Fibroblast of skin of right quadriceps (primary cell): ENCODE measurements around the gene CHN2.

ENCODE experiments used
- DNase-seq: peaks from one replicate; pipeline ENCODE4 v3.0.0-alpha.2; 2013

The CHN2 gene

DNA sequence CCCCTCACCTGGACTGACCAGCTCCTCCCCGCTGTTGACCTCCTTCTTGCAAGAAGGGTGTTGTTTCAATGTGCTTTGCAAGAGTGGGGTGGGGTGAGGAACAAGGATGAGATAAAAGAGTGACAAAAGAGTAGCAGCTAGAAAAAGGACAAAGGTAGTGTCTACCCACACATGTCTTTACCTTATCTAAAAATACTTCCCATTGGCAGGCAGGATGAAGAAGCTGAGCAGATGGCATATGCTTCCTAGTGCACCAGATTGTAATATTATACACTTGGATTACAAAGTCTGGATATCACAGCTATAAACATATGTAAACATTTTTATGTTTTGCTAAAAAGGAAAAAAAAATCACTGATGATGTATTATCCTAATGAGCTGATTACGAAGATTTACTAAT, 34.5 kb downstream of the CHN2 start:
- DNase-seq: no peak

DNA sequence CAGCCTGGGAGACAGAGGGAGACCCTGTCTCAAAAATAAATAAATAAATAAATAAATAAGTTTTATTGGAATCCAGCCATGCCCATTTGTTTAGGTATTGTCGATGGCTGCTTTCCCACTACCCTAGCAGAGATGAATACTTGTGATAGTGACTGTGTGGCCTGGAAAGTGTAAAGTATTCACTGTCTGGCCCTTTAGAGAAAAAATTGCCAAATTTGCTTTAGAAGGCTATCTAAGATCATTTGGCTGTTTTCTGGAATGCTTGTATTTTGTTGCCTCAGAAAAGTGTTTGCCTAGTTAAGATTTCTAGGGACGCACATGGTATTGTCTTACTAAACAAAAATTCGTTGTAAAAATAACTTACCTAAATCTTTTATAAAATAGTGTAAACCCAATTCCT, 35.4 kb downstream of the CHN2 start:
- no peak for DNase-seq

DNA sequence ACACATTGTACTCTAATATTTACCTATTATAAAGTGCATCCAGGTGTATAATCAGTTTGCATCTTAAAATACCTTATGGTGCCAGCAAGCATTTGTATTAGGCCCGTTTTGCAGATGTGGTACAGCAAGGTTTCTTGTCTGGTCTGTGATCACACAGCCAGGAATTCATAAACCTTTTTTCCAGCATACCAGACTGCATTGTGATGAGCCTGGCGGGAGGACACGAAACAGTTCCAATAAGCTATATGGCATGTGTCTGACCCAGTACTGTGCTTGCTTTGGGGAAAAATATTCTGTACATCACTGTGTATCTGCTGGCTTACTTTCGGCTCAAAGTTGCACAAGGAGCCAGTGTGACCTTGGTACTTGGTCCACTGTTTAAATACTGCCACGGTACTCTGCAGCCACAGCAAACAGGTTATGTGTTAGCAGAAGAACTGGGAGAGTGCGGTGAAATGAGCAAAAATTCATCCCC, 36.3 kb downstream of the CHN2 start:
- DNase-seq: no peak

DNA sequence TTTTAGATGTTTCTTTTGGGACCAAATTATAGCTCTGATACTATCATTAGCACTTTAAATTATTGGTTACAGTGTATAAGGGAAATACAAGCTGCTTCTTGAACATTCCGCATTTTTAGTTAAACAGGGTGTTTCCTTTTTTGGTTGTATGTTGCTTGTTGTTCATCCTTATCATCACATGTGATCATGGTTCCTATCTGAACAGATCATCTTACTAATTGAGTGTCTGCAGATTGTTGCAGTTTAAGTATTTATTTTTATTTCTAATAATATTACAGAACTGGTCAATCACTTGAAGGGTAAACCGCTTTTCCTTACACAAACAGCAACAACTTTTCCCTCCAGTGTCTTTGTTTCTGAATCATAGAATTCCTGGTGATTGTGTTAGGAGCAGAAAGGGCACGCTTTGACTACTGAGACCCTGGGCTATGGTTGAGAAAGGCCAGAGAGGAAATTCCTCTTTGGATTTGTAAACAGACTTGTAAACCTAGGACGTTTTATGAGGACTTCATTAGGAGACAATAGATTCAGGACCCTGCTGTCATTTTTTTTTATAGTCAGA, 37.2 kb downstream of the CHN2 start:
- no peak for DNase-seq

DNA sequence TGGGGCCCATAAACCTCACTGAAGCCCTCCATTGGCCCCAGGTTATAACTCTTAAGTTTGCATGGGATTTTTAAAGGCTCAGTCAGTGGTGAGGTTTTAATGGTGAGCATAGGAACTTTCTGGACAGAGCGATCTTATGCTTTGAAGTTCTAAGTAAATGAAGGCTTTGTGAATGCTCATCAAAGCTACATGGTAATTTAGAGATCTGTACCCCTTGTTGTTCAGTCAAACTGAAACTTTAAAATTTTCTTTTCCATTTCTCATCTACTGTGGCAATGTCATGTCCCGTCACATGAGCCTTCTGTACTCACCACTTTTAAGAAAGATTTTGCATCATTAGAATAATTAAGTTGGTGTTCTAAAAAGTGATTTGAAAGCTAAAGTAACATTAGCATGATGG, 39.9 kb downstream of the CHN2 start:
- DNase-seq: no peak

DNA sequence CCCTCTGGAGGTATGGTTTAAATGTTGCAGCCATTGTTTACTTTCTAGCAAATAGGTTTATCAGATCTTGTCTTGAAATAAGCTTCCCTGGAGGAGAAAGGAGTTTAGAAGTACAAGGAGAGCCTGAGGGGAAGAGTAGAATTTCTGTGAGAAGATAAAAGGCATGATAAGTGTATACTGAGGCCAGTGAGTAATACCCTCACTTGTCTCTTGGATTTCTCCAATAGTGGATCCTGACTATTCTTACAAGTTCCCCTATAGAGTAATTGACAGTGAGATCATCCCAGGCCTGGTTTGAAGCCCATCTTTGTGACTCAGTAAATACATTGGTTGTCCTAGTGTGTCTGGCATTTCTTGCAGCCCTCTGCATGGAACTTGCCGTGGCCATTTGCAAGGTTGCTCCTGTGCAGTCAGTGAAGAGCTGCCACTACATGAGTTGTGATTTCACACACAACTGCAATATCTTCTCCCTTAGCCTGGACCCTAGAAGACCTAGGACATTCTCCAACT, 41.6 kb downstream of the CHN2 start:
- DNase-seq: no peak

DNA sequence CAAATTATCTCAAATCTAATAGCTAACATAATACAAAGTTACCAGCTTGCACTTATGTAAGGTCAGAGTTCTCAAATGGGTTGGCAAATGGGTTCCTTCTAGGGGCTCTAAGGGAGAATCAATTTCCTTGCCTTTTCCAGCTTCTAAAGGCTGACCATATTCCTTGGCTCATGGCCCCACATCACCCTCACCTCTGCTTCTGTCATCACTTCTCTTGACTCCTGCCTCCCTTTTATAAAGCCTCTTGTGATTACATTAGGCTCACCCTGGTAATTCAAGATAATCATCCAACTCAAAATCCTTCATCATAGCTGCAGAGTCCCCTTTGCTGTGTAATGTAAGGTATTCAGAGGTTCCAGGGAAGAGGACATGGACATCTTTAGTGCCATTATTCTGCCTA, 42.1 kb downstream of the CHN2 start:
- no peak for DNase-seq

DNA sequence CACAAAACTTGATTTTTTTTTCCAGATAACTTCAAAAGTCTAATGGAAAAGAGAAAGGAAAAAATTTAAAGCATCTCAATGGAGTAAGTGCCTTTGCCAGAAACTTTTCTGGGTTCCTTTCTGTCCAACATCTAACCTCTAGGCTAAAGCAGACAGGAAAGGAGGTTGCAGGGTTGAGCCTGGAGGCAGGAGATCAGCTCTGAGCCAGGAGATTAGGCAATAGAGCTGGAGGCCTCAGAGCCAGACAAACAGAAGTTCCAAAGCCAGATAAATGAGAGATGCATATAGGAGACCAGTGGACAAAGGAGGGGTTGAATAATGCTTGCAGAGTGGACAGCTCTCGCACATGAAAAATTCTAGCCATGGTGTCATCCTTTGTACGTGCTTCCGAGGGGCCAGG, 42.9 kb downstream of the CHN2 start:
- no peak for DNase-seq

DNA sequence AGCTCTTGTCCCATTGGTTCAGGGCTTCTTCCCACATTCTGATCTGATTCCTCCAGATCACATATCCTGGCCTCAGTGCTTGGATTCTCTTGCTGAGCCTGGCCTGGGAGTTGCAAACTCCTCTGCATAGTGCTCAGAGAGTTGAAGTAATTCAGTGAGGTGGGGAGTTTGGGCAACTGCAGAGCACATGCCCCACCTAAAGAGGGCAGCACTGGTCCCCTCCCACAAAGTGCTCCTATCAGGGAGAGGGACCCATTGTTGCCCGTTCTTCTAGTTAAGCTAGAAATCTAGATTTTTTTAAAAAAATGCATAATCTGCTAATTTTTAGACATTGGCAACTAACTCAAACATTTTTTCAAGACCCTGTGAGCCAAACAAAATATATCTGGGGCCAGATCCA, 45.1 kb downstream of the CHN2 start:
- DNase-seq: no peak

DNA sequence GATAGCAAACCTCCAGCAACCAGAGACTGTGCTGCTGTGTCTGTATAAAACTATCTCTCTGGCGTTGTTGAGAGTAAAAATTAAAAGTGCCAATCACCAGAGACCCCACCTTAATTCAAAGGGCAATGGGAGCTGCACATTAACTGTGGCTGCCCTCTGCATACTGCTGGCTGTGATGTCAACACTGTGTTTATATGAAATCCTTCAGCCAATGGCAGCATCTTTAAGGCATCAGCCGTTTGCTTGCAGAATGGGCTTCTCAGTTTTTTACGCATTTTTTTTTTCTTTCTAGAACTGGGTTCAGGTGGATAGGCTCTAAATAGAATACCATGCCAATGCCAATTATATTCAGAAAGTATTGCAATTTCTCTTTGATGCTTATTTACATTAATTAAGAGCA, 47.7 kb downstream of the CHN2 start:
- DNase-seq: no peak

DNA sequence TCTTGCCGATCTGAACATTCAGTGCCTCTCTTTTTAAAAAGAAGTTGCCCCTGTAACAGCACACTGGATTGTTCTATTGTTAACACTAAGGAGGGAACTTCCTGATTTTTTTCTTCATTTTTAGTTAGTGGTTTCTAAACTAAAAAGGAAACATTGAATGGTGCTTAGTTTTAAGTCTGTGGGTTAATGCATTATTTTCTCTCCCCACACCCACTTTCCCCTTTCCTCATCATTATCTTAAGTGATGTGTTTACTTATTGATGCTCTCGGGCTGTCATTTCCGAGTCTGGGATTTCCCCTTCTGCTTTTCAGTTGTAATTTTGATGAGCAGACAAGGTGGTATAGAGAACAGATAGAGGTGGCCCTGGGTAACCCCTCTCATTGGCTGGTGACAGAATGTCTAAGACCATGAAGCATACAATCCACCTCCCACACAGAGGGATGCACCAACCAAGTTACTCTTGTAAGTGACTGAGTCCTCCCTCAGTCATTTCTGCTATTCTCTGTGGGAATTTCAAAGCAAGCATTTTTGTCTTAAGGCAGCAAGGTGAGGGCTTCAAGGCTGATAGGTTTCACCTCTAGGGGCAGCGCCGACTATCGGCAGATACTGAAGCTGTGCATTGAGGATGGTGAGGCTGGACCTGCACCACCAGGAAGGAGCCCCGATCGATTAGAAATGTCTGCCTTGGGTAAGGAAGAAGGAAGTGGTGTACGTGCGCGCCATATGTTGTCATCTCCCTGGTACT, 49.5 kb downstream of the CHN2 start:
- no peak for DNase-seq

DNA sequence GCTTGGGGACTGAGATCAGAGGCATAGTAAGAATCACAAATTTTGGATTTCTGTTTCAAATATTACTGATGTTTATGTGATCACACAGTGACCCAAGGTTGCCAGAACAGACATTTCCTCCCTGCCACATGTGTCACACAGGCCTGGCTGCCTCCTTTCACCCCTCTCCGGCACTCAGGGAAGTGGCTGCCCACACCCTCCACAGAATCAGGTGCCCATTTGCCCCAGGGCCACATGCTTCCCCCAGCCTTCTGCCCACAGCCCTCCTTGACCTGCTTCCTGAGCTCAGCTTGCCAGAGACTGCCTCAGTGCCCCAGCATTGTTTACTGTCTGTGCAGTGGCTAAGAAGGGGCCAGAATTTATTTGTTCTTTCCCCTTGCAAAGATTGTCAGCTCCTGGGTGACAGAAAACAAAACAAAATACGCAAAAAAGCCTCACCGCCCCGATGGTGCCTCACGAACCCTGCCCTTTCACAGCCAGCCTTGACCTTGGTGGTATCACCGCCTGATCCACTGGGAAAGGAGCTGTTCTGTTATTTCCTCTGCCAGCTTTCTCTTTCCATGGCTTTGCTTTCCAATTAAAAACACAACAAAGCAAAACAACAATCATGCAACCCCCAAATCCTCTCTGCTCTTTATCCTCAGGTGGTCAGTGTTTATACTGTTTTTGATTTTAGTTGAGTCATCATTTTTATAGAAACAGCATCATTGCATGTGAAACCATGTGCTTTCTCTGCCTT, 52.8 kb downstream of the CHN2 start:
- DNase-seq: no peak

DNA sequence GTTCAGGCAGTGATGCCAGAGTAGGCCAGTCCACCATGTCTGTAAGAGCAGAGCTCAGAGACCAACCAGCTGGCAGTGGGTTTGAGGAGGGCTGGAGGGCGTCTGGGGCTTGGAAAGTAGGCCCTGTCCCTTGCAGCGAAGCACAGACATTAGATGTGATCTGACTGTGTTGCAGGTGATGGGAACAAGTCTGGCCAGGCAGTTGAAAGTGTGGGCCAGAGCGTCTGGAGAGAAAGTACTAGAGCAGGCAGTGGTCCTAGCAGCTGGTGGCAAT, 53.3 kb downstream of the CHN2 start:
- DNase-seq: no peak

DNA sequence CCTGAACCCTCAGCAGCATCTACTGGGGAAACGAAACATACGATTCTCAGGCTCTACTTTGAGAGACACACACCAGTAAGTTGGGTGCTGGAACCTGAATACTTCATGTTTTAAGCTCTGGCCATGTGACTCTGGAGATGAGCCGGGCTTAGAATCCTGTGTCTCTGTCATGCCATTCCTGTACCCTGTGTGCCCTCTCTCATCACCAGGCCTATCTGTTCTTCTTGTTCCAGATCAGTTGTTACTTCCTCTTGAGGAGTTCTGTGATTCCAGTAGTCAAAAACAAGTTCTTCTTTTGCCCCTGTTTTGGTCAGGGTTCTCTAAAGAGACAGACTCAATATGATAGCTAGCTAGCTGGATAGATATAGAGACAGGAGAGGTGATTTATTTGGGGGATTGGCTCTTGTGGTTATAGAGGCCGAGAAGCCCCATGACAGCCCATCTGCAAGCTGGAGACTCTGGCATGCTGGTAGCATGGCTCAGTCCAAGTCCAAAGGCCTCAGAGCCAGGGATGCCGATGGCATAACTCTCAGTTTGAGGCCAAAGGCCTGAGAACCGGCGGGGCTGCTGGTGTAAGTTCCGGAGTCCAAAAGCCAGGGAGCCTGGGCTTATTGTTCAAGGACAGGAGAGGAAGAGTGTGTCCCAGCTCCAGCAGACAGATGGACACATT, 54.3 kb downstream of the CHN2 start:
- DNase-seq: no peak

DNA sequence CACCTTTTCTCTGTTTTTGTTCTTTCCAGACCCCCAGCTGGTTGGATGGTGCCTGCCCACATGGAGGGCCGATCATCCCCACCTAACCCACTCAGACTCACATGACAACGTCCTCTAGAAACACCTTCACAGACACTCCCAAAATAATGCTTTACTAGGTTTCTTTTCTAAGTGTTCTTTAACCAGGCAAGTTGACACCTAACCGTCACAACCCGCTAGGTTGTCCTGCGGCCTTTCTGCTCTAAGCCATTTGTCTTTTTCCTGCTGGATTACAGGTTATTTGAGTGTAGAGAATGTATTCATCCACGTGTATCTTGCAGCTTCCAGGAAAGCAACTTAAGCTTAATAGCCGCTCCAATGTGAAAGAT, 54.8 kb downstream of the CHN2 start:
- no peak for DNase-seq

DNA sequence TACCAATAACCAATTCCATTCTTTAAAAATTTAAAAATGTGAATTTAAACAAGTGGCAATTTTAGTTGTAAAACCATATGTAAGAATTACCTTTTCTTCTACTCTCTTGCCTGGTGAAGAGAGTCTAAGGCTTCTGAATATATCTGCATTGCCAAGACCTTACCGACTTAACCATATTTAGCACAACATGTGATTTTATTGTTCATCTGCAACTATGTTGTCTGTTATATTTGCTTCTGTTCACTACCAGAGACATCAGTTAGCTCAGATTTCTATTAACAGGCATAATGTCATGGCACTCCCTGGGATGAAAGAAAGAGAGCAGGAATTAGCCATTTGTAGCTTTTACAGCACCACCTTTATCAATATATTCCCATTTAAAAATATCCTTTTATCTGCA, 55.3 kb downstream of the CHN2 start:
- no peak for DNase-seq

DNA sequence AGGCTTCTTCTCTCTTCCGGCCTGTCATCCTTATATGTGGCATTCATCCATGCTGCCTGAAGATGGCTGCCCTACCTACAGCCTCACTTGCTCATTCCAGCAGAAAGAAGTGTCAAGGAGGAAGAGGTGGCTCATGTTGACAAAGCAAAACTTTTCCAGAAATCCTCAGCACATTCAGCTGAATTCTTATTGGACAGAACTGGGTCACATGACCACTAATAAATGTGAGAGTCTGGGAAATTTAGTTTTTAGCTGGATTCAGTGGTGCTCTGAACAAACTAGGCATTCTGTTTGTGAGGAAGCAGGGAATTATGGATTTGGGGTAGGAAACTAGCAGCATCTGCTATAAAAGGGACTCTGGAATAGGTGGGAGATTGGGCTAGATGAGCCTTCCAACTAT, 58.6 kb downstream of the CHN2 start:
- DNase-seq: no peak

DNA sequence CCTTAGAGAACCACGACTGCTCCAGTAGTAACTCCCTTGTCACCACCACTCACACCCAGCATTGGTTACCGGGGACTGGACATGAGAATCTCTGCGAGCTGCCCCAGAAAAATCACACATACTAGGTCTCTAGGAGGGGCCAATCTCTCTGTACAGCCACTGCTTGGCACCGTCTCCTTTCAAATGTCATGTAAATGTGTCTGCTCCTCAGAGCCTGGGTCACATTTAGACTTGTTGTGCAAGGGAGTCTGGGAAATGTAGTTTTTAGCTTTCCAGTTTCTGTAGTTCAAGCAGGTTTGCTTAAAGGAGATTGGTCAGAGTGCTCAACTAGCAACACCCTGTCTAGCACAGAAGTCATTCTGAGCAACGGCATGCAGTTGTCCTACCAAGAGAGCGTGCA, 60.0 kb downstream of the CHN2 start:
- no peak for DNase-seq

DNA sequence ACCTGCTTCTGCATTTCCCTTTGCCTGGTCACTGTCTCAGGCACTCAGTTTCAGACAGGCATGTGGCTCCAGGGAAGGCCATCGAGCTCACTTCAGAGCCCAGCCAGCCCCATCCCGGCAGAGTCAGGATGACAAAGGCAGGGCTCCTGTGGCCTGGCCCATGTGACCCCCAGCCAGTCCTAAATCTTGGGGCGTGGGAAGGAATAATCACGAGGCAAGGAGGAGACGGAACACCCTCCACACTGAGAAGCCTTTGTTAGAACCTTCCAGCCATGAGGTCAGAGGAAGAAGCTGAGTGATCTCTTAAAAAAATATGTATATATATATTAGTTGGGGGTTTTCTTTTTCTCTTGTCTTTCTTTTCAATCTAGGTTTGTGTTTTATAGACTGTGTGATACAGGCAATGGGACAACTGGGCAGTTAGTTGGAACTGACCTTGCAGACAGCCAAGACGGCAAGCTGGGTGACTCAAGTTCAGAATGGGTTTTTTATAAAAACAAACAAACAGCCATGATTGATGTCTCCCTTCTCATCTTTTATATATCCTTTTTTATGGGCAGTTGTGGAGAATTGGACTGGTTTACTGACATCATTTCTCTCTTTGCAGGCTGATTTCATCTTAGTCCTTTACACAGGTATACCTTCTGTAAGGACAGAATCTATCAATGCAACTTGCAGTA, 60.8 kb downstream of the CHN2 start:
- DNase-seq: no peak

DNA sequence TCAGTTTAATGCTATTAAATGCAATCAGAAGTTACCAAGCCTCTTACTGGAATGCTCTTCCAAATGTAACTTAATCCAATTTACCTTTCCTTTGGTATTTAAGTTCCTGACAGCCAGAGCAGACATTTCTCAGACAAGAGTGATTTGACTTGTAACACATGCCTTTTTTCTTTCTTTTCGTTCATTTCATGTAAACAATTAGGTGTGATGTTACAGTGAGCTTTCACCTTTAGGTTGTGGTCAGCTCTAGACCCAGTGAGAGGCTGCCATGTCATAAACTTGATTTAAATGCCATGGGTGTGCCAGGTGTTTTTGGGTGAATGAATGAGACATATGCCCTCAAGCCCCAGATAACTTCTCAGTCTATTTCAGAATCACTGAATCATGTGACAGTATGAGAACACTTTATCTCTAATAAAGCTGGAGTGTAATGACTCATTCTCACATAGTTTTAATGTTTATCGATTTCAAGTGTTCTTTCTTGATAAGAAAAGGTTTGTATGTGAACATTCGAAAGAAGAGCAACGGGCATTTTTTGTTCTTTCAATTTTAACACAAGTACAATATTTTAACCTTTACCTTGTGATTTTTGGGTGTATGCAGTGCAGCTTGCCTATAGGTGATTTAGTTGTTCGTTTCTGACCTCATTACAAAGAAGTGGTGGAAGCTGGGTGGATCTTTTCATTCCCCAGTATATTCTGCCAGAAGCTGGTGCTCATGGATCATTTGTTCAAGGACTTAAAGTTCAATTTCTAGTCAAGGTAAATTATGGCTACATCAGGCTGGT, 61.5 kb downstream of the CHN2 start:
- DNase-seq: no peak

DNA sequence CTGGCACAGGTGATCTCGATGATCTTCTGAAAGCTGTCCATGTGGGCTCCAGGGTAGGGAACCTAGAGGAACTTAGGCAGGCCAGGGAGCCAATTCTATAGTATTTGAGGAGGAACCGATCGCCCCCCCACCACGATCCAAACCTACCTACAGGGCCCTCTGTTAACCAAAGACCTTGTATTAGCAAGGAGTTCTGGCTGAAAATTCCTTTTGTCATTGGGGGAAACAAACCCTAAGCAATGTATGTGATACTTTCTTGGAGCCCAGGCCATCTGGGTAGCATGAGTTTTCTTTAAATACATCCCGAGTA, 62.1 kb downstream of the CHN2 start:
- DNase-seq: no peak

DNA sequence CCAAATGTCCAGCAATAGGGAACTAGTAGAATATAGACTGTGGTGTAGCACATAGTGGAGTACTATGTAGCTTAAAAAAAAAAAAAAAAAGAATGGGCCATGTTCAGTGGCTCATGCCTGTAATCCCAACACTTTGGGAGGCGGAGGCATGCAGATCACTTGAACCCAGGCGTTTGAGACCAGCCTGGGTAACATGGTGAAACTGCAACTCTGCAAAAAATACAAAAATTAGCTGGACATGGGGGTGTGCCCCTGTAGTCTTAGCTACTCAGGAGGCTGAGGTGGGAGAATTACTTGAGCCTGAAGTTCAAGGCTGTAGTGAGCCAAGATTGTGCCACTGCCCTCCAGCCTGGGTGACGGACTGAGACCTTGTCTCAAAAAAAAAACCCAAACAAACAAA, 64.4 kb downstream of the CHN2 start:
- DNase-seq: no peak
